T-cell (primary cell): ENCODE data around the gene HNRNPA1L2. TPM values are rescaled to one million over a fixed set of nuclear protein-coding genes. Genes with fewer than 3 reads are reported as not detected.
A peak's percentile ranks its signal among the peaks of the same experiment; 100 is the strongest.
"Not testable (repeated sequence)": the region's sequence is repeated elsewhere in the genome, so short reads cannot be mapped to it uniquely, and the experiment has no call there.

Source experiments
- ATAC-seq, 4 experiments: fragments of 200-7000 bp in 3 of 4; fragments of 150-1000 bp in 1 of 4; cut with Tn5 transposase; replicated peaks in 1 of 4; 1 replicate in 3 of 4; 2 replicates in 1 of 4; pipeline ENCODE4 v1.10.0; 2021; ENCODE audit warnings: moderate library complexity in 3 of 4, mild to moderate bottlenecking in 2 of 4, moderate number of reproducible peaks in 1 of 4
- CTCF ChIA-PET, 2 donors: fragments of 300-600 bp; sonication (Branson Sonifier 250); formaldehyde crosslinking; loops; one replicate each; lab custom pipeline; 2022; ENCODE audit warnings: antibody characterized with exemption in 2 of 2; lab: Charles Lee
- POLR2A ChIA-PET, 2 donors: fragments of 300-600 bp; sonication (Branson Sonifier 250); formaldehyde crosslinking; loops; one replicate each; lab custom pipeline; 2022; ENCODE audit warnings: antibody characterized with exemption in 2 of 2; lab: Charles Lee
- DNase-seq, 35 experiments: peaks; one replicate each; pipeline versions ENCODE4 v3.0.0 to v3.0.0-alpha.2; 2013 to 2023
- H3K27ac ChIP-seq: one replicate; pipeline ENCODE4 v1.5.1; 2013; ENCODE audit warnings: low read length
- H3K27me3 ChIP-seq, 2 experiments: replicated peaks in 1 of 2; 1 replicate in 1 of 2; 2 replicates in 1 of 2; pipeline versions ENCODE4 v1.6.1 to v1.7.0; 2013; ENCODE audit warnings: low read length in 1 of 2, mixed read lengths in 1 of 2; ENCODE audit not compliant: control insufficient read depth in 2 of 2, insufficient read depth in 2 of 2; ENCODE audit errors: extremely low read depth in 1 of 2
- H3K36me3 ChIP-seq, 2 donors: 1 replicate in 1 of 2; 2 replicates in 1 of 2; pipeline versions ENCODE4 v1.6.1 to v1.7.0; 2013; ENCODE audit warnings: low read length in 1 of 2; ENCODE audit not compliant: control insufficient read depth in 2 of 2, insufficient read depth in 1 of 2; ENCODE audit errors: extremely low read depth in 1 of 2
- H3K4me1 ChIP-seq, 2 experiments: 1 replicate in 1 of 2; 2 replicates in 1 of 2; pipeline versions ENCODE4 v1.6.1 to v1.7.0; 2013; ENCODE audit warnings: low read length in 2 of 2, mixed read lengths in 1 of 2; ENCODE audit not compliant: insufficient read depth in 2 of 2, control insufficient read depth in 1 of 2; ENCODE audit errors: extremely low read depth in 1 of 2
- H3K4me3 ChIP-seq, 2 donors: 1 replicate in 1 of 2; 2 replicates in 1 of 2; pipeline versions ENCODE4 v1.5.1 to v1.7.0; 2013; ENCODE audit warnings: mild to moderate bottlenecking in 2 of 2, low read length in 1 of 2, moderate library complexity in 1 of 2; ENCODE audit not compliant: control insufficient read depth in 1 of 2; ENCODE audit errors: extremely low read depth in 1 of 2
- H3K9me3 ChIP-seq: 2 replicates; pipeline ENCODE4 v1.7.0; 2013
- H3K27ac Mint-ChIP-seq, 2 donors: one replicate each; pipeline ENCODE4 v1.8.0; 2020 to 2021; ENCODE audit warnings: mild to moderate bottlenecking in 2 of 2, mixed read lengths in 2 of 2
- H3K27me3 Mint-ChIP-seq, 2 donors: one replicate each; pipeline ENCODE4 v1.8.0; 2021 to 2022; ENCODE audit warnings: mixed read lengths in 2 of 2
- H3K36me3 Mint-ChIP-seq: one replicate; pipeline ENCODE4 v1.8.0; 2021; ENCODE audit warnings: mixed read lengths
- H3K4me1 Mint-ChIP-seq, 3 donors: one replicate each; pipeline ENCODE4 v1.8.0; 2020 to 2022; ENCODE audit warnings: mixed read lengths in 3 of 3, mild to moderate bottlenecking in 1 of 3
- H3K4me3 Mint-ChIP-seq, 3 donors: one replicate each; pipeline ENCODE4 v1.8.0; 2020 to 2022; ENCODE audit warnings: mild to moderate bottlenecking in 3 of 3, mixed read lengths in 3 of 3, moderate library complexity in 3 of 3
- H3K9me3 Mint-ChIP-seq, 3 donors: one replicate each; pipeline ENCODE4 v1.8.0; 2020 to 2022; ENCODE audit warnings: mixed read lengths in 3 of 3
- WGBS: methylation state at CpG from one replicate; pipeline ENCODE4 v1.1.5; 2013; ENCODE audit warnings: missing lambda C conversion rate; ENCODE audit not compliant: insufficient coverage; 5-methylcytosine and 5-hydroxymethylcytosine counted together
- total RNA-seq, 35 experiments: library from RNA in 6 of 35; stranded (reverse) in 6 of 35; fragments of 120-200 nt in 1 of 35; gene quantifications; one replicate each; pipeline versions ENCODE4 v1.2.1 to v1.2.4 and lab custom pipeline; 2013 to 2026

Gene HNRNPA1L2
- total RNA-seq, 5 donors from 2014 or later (not counting 1 experiment from before 2014, with no cell fraction given) = 14.0 to 17.1 (median 15.9) TPM

- ChIA-PET CTCF (no interaction called here), POLR2A (no interaction called here)
- Mint-ChIP-seq H3K27ac (no peak overlapping the region), H3K36me3 (no peaks in the 10 kb centered on the region), H3K9me3 (no peaks in the 10 kb centered on the region), H3K4me3 (peak overlapping the region; percentile 59 to 70 (median 63)), H3K4me1 (peaks cover 9 to 11% (median 10%) of the 10 kb centered on the region in 3 donors), H3K27me3 (peaks cover 18 to 42% of the 10 kb centered on the region in 2 donors)
- H3K27ac ChIP-seq = no peak overlapping the region
- DNase-seq (no peak), ATAC-seq (peak; percentile 19 to 68 (median 43))
- H3K4me3 ChIP-seq = peak overlapping the region; percentile 30 to 82
- H3K36me3 ChIP-seq = no peaks in the 10 kb centered on the region
- H3K4me1 ChIP-seq = peaks cover 0 to 10% of the 10 kb centered on the region in 2 experiments
- WGBS = 6% methylated on average over 67 of the region's 73 CpGs
- H3K9me3 ChIP-seq = no peaks in the 10 kb centered on the region
- peaks cover 0 to 34% of the 10 kb centered on the region in 2 experiments for H3K27me3 ChIP-seq
Observed at GRCh38 chr13:52599848-52600603, 42.2 kb upstream of the HNRNPA1L2 start.

GRCh38 chr13:52600666-52601065 lies 41.6 kb upstream of the HNRNPA1L2 start:
- Histone ChIP-seq H3K27me3 (peaks cover 0 to 27% of the 10 kb centered on the region in 2 experiments), H3K4me1 (peaks cover 0 to 10% of the 10 kb centered on the region in 2 experiments), H3K4me3 (peak overlapping the region in 1 of 2 donors; percentile 82), H3K9me3 (no peaks in the 10 kb centered on the region), H3K36me3 (no peaks in the 10 kb centered on the region), H3K27ac (no peak overlapping the region)
- DNase-seq = no peak
- H3K27ac Mint-ChIP-seq = no peak overlapping the region
- no peaks in the 10 kb centered on the region for H3K36me3 Mint-ChIP-seq
- peak overlapping the region; percentile 22 to 55 (median 24) for H3K4me3 Mint-ChIP-seq
- ChIA-PET CTCF (no interaction called here), POLR2A (no interaction called here)
- no peaks in the 10 kb centered on the region for H3K9me3 Mint-ChIP-seq
- ATAC-seq = no peak
- peaks cover 14 to 37% of the 10 kb centered on the region in 2 donors for H3K27me3 Mint-ChIP-seq
- peaks cover 9 to 11% (median 10%) of the 10 kb centered on the region in 3 donors for H3K4me1 Mint-ChIP-seq
- no CpG with 5 or more reads among the region's 3 CpGs for WGBS

GRCh38 chr13:52603316-52603715 lies 38.9 kb upstream of the HNRNPA1L2 start:
- DNase-seq, H3K9me3 ChIP-seq, H3K27ac Mint-ChIP-seq, H3K36me3 ChIP-seq, H3K4me3 ChIP-seq, CTCF ChIA-PET, H3K36me3 Mint-ChIP-seq, H3K4me1 ChIP-seq, POLR2A ChIA-PET, ATAC-seq, H3K9me3 Mint-ChIP-seq, H3K4me3 Mint-ChIP-seq, H3K27ac ChIP-seq: not testable (repeated sequence)
- H3K4me1 Mint-ChIP-seq = peaks cover 9 to 11% (median 10%) of the 10 kb centered on the region in 3 donors
- peaks cover 0 to 20% of the 10 kb centered on the region in 2 experiments for H3K27me3 ChIP-seq
- no CpG with 5 or more reads among the region's 4 CpGs for WGBS
- peaks cover 10 to 22% of the 10 kb centered on the region in 2 donors for H3K27me3 Mint-ChIP-seq

- CTCF ChIA-PET = interaction anchor here in 1 of 2 donors (0.9 kb wide), 1 partner anchor 362 kb away, joined by 3 read pairs; no protein-coding TSS in a partner anchor
- H3K4me3 ChIP-seq, DNase-seq, H3K27ac Mint-ChIP-seq, H3K9me3 Mint-ChIP-seq, H3K36me3 ChIP-seq, H3K27me3 Mint-ChIP-seq, POLR2A ChIA-PET, H3K36me3 Mint-ChIP-seq, H3K4me1 Mint-ChIP-seq, H3K4me1 ChIP-seq, H3K27me3 ChIP-seq, H3K4me3 Mint-ChIP-seq, H3K9me3 ChIP-seq, H3K27ac ChIP-seq, ATAC-seq: not testable (repeated sequence)
- 85% methylated on average over 6 of the region's 6 CpGs for WGBS
Observed at GRCh38 chr13:52606126-52606525, 36.1 kb upstream of the HNRNPA1L2 start.

GRCh38 chr13:52606795-52607194 lies 35.4 kb upstream of the HNRNPA1L2 start:
- POLR2A ChIA-PET, H3K27ac Mint-ChIP-seq, H3K27me3 ChIP-seq, H3K36me3 ChIP-seq, H3K36me3 Mint-ChIP-seq, H3K4me3 ChIP-seq, ATAC-seq, H3K4me1 Mint-ChIP-seq, H3K9me3 ChIP-seq, H3K4me1 ChIP-seq, H3K4me3 Mint-ChIP-seq, H3K27ac ChIP-seq, H3K9me3 Mint-ChIP-seq, DNase-seq: not testable (repeated sequence)
- no CpG with 5 or more reads among the region's 1 CpG for WGBS
- H3K27me3 Mint-ChIP-seq = peaks cover 6 to 10% of the 10 kb centered on the region in 2 donors
- CTCF ChIA-PET = interaction anchor here in 1 of 2 donors (0.9 kb wide), 1 partner anchor 361 kb away, joined by 3 read pairs; no protein-coding TSS in a partner anchor

GRCh38 chr13:52608184-52608583 lies 34.0 kb upstream of the HNRNPA1L2 start:
- H3K4me1 ChIP-seq, H3K27ac ChIP-seq, H3K27me3 ChIP-seq, H3K9me3 Mint-ChIP-seq, H3K36me3 Mint-ChIP-seq, H3K4me3 Mint-ChIP-seq, DNase-seq, H3K4me1 Mint-ChIP-seq, POLR2A ChIA-PET, H3K36me3 ChIP-seq, H3K9me3 ChIP-seq, H3K27ac Mint-ChIP-seq, H3K4me3 ChIP-seq: not testable (repeated sequence)
- WGBS = 72% methylated on average over 3 of the region's 8 CpGs
- CTCF ChIA-PET = interaction anchor here (1.5 to 1.9 kb wide), 2 partner anchors 360 kb away, joined by 4 to 10 read pairs; no protein-coding TSS in a partner anchor
- peaks cover 3 to 10% of the 10 kb centered on the region in 2 donors for H3K27me3 Mint-ChIP-seq
- ATAC-seq = peak in 1 of 4 experiments; percentile 16
